Measurements from ENCODE around the gene CPSF6. TPM values are rescaled to one million over a fixed set of nuclear protein-coding genes. Genes with fewer than 3 reads are reported as not detected.
"Not testable (repeated sequence)": the region's sequence is repeated elsewhere in the genome, so short reads cannot be mapped to it uniquely, and the experiment has no call there.

Gene CPSF6
- total and polyA plus RNA-seq, 11 donors = 13.4 to 34.8 (median 29.9) TPM

DNA sequence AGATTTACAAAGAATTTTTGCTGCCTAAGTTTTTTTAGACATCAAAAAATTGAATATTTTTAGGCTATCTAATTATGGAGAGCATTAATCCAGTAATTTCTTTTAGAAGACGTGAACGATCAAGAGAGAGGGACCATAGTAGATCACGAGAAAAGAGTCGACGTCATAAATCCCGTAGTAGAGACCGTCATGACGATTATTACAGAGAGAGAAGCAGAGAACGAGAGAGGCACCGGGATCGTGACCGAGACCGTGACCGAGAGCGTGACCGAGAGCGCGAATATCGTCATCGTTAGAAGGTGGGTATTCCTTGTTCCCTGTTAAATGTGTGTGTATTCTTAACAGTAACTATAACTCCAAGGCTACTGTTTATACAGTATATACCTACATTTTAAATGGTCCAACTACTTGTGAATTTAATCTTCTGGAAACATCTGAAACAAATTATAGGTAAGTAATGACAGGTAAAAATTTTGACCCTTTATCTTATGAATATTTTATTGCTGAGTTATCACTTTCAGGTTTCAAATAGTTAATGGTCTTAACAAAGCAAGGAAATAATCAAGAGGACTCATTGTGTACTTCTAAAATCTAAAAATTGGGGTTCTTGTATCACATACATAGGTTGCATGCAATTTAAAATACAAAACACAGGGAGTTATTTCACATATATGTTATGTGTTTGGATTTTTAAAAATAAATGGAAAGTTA, 23.1 kb downstream of the CPSF6 start:
- Histone ChIP-seq H3K27me3 (no peaks in the 10 kb centered on the region), H3K4me1 (peaks cover 0 to 5% (median 0%) of the 10 kb centered on the region in 12 donors), H3K4me3 (no peak overlapping the region), H3K36me3 (peaks cover 3 to 100% (median 88%) of the 10 kb centered on the region in 9 donors), H3K9me3 (no peaks in the 10 kb centered on the region), H3K27ac (no peak overlapping the region)
- WGBS, 4 donors = 96 to 97% (median 97%) methylated on average over 20 of the region's 20 CpGs
- no peak for TF ChIP-seq POLR2A (IDR thresholded peaks at IDR 0.05)
- TF ChIP-seq, protein P1, sequence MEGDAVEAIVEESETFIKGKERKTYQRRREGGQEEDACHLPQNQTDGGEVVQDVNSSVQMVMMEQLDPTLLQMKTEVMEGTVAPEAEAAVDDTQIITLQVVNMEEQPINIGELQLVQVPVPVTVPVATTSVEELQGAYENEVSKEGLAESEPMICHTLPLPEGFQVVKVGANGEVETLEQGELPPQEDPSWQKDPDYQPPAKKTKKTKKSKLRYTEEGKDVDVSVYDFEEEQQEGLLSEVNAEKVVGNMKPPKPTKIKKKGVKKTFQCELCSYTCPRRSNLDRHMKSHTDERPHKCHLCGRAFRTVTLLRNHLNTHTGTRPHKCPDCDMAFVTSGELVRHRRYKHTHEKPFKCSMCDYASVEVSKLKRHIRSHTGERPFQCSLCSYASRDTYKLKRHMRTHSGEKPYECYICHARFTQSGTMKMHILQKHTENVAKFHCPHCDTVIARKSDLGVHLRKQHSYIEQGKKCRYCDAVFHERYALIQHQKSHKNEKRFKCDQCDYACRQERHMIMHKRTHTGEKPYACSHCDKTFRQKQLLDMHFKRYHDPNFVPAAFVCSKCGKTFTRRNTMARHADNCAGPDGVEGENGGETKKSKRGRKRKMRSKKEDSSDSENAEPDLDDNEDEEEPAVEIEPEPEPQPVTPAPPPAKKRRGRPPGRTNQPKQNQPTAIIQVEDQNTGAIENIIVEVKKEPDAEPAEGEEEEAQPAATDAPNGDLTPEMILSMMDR (IDR thresholded peaks at IDR 0.05) = no peak
- intact Hi-C loops (cut with DNase I) = no loop called here
- DNase-seq (no peak), ATAC-seq (no peak)

DNA sequence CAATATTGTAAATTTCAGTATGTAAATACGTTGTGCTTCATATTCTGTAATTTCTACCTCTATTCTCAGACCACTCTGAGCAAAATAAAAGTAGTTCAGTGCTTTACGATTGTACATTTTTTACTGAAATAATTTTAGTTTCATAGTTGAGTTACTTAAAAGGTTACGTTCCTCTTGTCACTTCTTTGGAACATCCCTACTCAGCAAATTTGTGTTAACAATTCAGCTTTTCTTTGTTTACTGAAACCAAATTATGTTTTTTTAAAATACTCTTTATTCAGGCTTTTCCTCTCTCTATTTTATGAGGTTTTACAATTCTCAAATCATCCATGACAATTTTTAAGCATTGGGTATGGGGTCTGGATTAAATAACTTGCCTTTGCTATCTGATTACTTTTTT, 25.8 kb downstream of the CPSF6 start:
- TF ChIP-seq POLR2A (IDR thresholded peaks at IDR 0.05) = no peak
- TF ChIP-seq, protein P1 (IDR thresholded peaks at IDR 0.05) = no peak
- no peaks in the 10 kb centered on the region for H3K9me3 ChIP-seq
- DNase-seq = no peak
- no peak overlapping the region for H3K4me3 ChIP-seq
- no peaks in the 10 kb centered on the region for H3K4me1 ChIP-seq
- no peak overlapping the region for H3K27ac ChIP-seq
- peaks cover 0 to 92% (median 82%) of the 10 kb centered on the region in 9 donors for H3K36me3 ChIP-seq
- ATAC-seq = no peak
- intact Hi-C loops (cut with DNase I) = no loop called here
- 94 to 97% (median 96%) methylated on average over 3 of the region's 3 CpGs for WGBS, 4 donors
- no peaks in the 10 kb centered on the region for H3K27me3 ChIP-seq

DNA sequence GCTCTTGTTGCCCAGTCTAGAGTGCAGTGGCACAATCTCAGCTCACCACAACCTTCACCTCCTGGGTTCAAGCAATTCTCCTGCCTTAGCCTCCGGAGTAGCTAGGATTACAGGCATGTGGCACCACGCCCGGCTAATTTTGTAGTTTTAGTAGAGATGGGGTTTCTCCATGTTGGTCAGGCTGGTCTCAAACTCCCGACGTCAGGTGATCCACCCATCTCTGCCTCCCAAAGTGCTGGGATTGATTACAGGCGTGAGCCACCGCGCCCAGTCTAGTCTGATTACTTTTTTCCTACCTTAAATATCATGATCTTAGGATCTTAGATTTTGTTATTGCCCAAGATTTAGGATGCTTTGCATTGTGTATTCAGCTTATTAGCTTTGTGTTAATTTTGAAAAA, 26.3 kb downstream of the CPSF6 start:
- H3K27me3 ChIP-seq; intact Hi-C loops (cut with DNase I); ATAC-seq; H3K9me3 ChIP-seq; H3K4me1 ChIP-seq; H3K4me3 ChIP-seq; DNase-seq; H3K27ac ChIP-seq: not testable (repeated sequence)
- 90 to 95% (median 94%) methylated on average over 8 of the region's 8 CpGs for WGBS, 4 donors
- H3K36me3 ChIP-seq = peaks cover 0 to 91% (median 82%) of the 10 kb centered on the region in 9 donors

- TF ChIP-seq, protein P1 (IDR thresholded peaks at IDR 0.05) = no peak
- TF ChIP-seq POLR2A (IDR thresholded peaks at IDR 0.05) = no peak
- Histone ChIP-seq H3K27me3 (no peaks in the 10 kb centered on the region), H3K4me1 (no peaks in the 10 kb centered on the region), H3K36me3 (peaks cover 0 to 91% (median 79%) of the 10 kb centered on the region in 9 donors), H3K9me3 (no peaks in the 10 kb centered on the region), H3K4me3 (no peak overlapping the region), H3K27ac (no peak overlapping the region)
- no peak for DNase-seq
- 86 to 89% (median 87%) methylated on average over 3 of the region's 3 CpGs for WGBS, 4 donors
- no peak for ATAC-seq
- intact Hi-C loops (cut with DNase I) = no loop called here
Observed at GRCh38 chr12:69266036-69266635, 26.8 kb downstream of the CPSF6 start.

All from heart left ventricle (tissue), 16 donors.